ENCODE data around the gene MORF4L1. TPM values are rescaled to one million over a fixed set of nuclear protein-coding genes. Genes with fewer than 3 reads are reported as not detected.

MORF4L1 gene
- total RNA-seq, 1 donor = 456 TPM

GRCh38 chr15:78921517-78921916 is 48.8 kb downstream of the MORF4L1 start:
- Histone ChIP-seq H4K20me1 (ENCODE audit: insufficient read depth, low read length) (peaks cover 19% of the 10 kb centered on the region), H3K4me3 (ENCODE audit: insufficient read depth, low read length) (no peak overlapping the region), H3K4me1 (ENCODE audit: insufficient read depth, low read length) (peaks cover 5% of the 10 kb centered on the region), H3K79me2 (ENCODE audit: insufficient read depth, low read length) (peaks cover 4% of the 10 kb centered on the region), H3K27ac (ENCODE audit: low read depth, low read length) (no peak overlapping the region), H2AFZ (ENCODE audit: low read length) (no peak overlapping the region), H3K27me3 (ENCODE audit: insufficient read depth, low read length) (no peaks in the 10 kb centered on the region), H3K9me3 (ENCODE audit: low read depth, low read length) (no peaks in the 10 kb centered on the region), H3K4me2 (ENCODE audit: insufficient read depth, low read length) (no peak overlapping the region), H3K36me3 (ENCODE audit: insufficient read depth, low read length) (peaks cover 58% of the 10 kb centered on the region)
- DNase-seq (ENCODE audit: insufficient read length, low spot score, missing footprints) = peak; percentile 67
- TF ChIP-seq, protein P1, sequence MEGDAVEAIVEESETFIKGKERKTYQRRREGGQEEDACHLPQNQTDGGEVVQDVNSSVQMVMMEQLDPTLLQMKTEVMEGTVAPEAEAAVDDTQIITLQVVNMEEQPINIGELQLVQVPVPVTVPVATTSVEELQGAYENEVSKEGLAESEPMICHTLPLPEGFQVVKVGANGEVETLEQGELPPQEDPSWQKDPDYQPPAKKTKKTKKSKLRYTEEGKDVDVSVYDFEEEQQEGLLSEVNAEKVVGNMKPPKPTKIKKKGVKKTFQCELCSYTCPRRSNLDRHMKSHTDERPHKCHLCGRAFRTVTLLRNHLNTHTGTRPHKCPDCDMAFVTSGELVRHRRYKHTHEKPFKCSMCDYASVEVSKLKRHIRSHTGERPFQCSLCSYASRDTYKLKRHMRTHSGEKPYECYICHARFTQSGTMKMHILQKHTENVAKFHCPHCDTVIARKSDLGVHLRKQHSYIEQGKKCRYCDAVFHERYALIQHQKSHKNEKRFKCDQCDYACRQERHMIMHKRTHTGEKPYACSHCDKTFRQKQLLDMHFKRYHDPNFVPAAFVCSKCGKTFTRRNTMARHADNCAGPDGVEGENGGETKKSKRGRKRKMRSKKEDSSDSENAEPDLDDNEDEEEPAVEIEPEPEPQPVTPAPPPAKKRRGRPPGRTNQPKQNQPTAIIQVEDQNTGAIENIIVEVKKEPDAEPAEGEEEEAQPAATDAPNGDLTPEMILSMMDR (IDR thresholded peaks at IDR 0.05; ENCODE audit: extremely low read depth, low read depth, low read length) = no peak

GRCh38 chr15:78921940-78922339 is 49.2 kb downstream of the MORF4L1 start:
- H3K4me3 ChIP-seq (ENCODE audit: insufficient read depth, low read length) = no peak overlapping the region
- no peaks in the 10 kb centered on the region for H3K9me3 ChIP-seq (ENCODE audit: low read depth, low read length)
- H3K79me2 ChIP-seq (ENCODE audit: insufficient read depth, low read length) = peaks cover 4% of the 10 kb centered on the region
- H3K27me3 ChIP-seq (ENCODE audit: insufficient read depth, low read length) = no peaks in the 10 kb centered on the region
- H4K20me1 ChIP-seq (ENCODE audit: insufficient read depth, low read length) = peaks cover 19% of the 10 kb centered on the region
- no peak overlapping the region for H3K4me2 ChIP-seq (ENCODE audit: insufficient read depth, low read length)
- H3K27ac ChIP-seq (ENCODE audit: low read depth, low read length) = no peak overlapping the region
- H3K4me1 ChIP-seq (ENCODE audit: insufficient read depth, low read length) = peaks cover 3% of the 10 kb centered on the region
- H2AFZ ChIP-seq (ENCODE audit: low read length) = no peak overlapping the region
- no peak for DNase-seq (ENCODE audit: insufficient read length, low spot score, missing footprints)
- TF ChIP-seq, protein P1 (IDR thresholded peaks at IDR 0.05; ENCODE audit: extremely low read depth, low read depth, low read length) = no peak
- peaks cover 58% of the 10 kb centered on the region for H3K36me3 ChIP-seq (ENCODE audit: insufficient read depth, low read length)

GRCh38 chr15:78922527-78922926 is 49.8 kb downstream of the MORF4L1 start:
- peaks cover 4% of the 10 kb centered on the region for H3K79me2 ChIP-seq (ENCODE audit: insufficient read depth, low read length)
- no peaks in the 10 kb centered on the region for H3K4me1 ChIP-seq (ENCODE audit: insufficient read depth, low read length)
- H3K4me3 ChIP-seq (ENCODE audit: insufficient read depth, low read length) = no peak overlapping the region

DNA sequence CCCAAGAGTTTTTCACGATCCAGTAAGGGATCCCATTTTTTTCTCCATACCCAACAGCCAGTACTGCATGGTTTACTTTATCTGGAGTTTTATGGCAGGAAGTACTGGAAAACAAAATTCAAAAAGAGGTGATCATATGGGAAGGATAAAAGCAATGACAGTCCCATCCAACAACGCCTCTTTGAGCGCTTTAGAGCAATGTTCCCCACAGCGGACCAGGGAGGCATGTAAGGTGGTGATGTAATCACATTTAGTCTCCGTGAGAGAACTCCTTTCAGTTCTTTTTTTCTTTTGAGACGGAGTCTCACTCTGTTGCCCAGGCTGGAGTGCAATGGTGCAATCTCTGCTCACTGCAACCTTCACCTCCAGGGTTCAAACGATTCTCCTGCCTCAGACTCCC is 50.3 kb downstream of the MORF4L1 start:
- no peak overlapping the region for H3K27ac ChIP-seq (ENCODE audit: low read depth, low read length)
- peaks cover 54% of the 10 kb centered on the region for H3K36me3 ChIP-seq (ENCODE audit: insufficient read depth, low read length)
- peaks cover 14% of the 10 kb centered on the region for H4K20me1 ChIP-seq (ENCODE audit: insufficient read depth, low read length)
- no peaks in the 10 kb centered on the region for H3K79me2 ChIP-seq (ENCODE audit: insufficient read depth, low read length)
- H3K4me2 ChIP-seq (ENCODE audit: insufficient read depth, low read length) = no peak overlapping the region
- no peaks in the 10 kb centered on the region for H3K27me3 ChIP-seq (ENCODE audit: insufficient read depth, low read length)
- no peaks in the 10 kb centered on the region for H3K4me1 ChIP-seq (ENCODE audit: insufficient read depth, low read length)
- H3K4me3 ChIP-seq (ENCODE audit: insufficient read depth, low read length) = no peak overlapping the region
- H2AFZ ChIP-seq (ENCODE audit: low read length) = no peak overlapping the region
- DNase-seq (ENCODE audit: insufficient read length, low spot score, missing footprints) = no peak
- TF ChIP-seq, protein P1 (IDR thresholded peaks at IDR 0.05; ENCODE audit: extremely low read depth, low read depth, low read length) = no peak
- H3K9me3 ChIP-seq (ENCODE audit: low read depth, low read length) = no peaks in the 10 kb centered on the region

More at GRCh38 chr15:78922527-78922926, 49.8 kb downstream of the MORF4L1 start:
- Histone ChIP-seq H3K9me3 (ENCODE audit: low read depth, low read length) (no peaks in the 10 kb centered on the region), H3K27ac (ENCODE audit: low read depth, low read length) (no peak overlapping the region), H3K27me3 (ENCODE audit: insufficient read depth, low read length) (no peaks in the 10 kb centered on the region), H3K4me2 (ENCODE audit: insufficient read depth, low read length) (no peak overlapping the region), H4K20me1 (ENCODE audit: insufficient read depth, low read length) (peaks cover 17% of the 10 kb centered on the region), H2AFZ (ENCODE audit: low read length) (no peak overlapping the region), H3K36me3 (ENCODE audit: insufficient read depth, low read length) (peaks cover 58% of the 10 kb centered on the region)
- DNase-seq (ENCODE audit: insufficient read length, low spot score, missing footprints) = no peak
- TF ChIP-seq, protein P1 (IDR thresholded peaks at IDR 0.05; ENCODE audit: extremely low read depth, low read depth, low read length) = no peak
